Ovary (tissue), 9 donors: ENCODE measurements around the gene TRMT112. TPM values are rescaled to one million over a fixed set of nuclear protein-coding genes. Genes with fewer than 3 reads are reported as not detected.

Experiments
- DNase-seq, 5 donors: peaks; one replicate each; pipeline ENCODE4 v3.0.0-alpha.2; 2019 to 2020
- H3K27ac ChIP-seq, 2 donors: fragments of 200-600 bp; one replicate each; pipeline versions ENCODE4 v1.5.1 to v1.8.0; 2019 to 2022
- H3K27me3 ChIP-seq: fragments of 200-600 bp; one replicate; pipeline ENCODE4 v1.8.0; 2022
- H3K36me3 ChIP-seq: fragments of 200-600 bp; sonication (generic); one replicate; pipeline ENCODE4 v1.5.1; 2019
- H3K4me1 ChIP-seq: one replicate; pipeline ENCODE4 v1.8.1; 2013; ENCODE audit warnings: mild to moderate bottlenecking, moderate library complexity; ENCODE audit not compliant: insufficient read depth
- H3K4me3 ChIP-seq: fragments of 200-600 bp; sonication (generic); one replicate; pipeline ENCODE4 v1.5.1; 2017
- H3K9me3 ChIP-seq, 2 donors: fragments of 200-600 bp in 1 of 2; sonication (generic) in 1 of 2; one replicate each; pipeline versions ENCODE4 v1.5.1 to v1.8.1; 2013 to 2019; ENCODE audit warnings: mild to moderate bottlenecking in 1 of 2, moderate library complexity in 1 of 2
- CTCF ChIP-seq, 3 donors: fragments of 450-650 bp in 2 of 3; fragments of 200-600 bp in 1 of 3; IDR thresholded peaks; one replicate each; pipeline versions ENCODE4 v1.5.1 to v1.8.0; 2016 to 2022; ENCODE audit warnings: antibody characterized with exemption in 3 of 3, mild to moderate bottlenecking in 1 of 3
- EP300 ChIP-seq: sonication (generic); formaldehyde crosslinking; IDR thresholded peaks from one replicate; pipeline ENCODE4 v1.6.1; 2017; ENCODE audit warnings: antibody characterized with exemption
- POLR2A ChIP-seq: fragments of 450-650 bp; IDR thresholded peaks from one replicate; pipeline ENCODE4 v1.6.1; 2017; ENCODE audit warnings: antibody characterized with exemption, mild to moderate bottlenecking, moderate library complexity
- WGBS, 3 donors: extraction: QIAGEN DNeasy Blood & Tissue Kit in 1 of 3; methylation state at CpG; one replicate each; pipeline versions ENCODE4 v1.1.5 to v1.1.7; 2013 to 2017; 5-methylcytosine and 5-hydroxymethylcytosine counted together
- intact Hi-C, 4 donors: fragments of 100-400 bp; cut with DNase I; formaldehyde crosslinking; loops; one replicate each; pipeline versions ENCODE4 v1.11.0 to v1.15.1; 2022 to 2023
- polyA plus RNA-seq, 2 donors: library from polyadenylated mRNA; stranded (reverse); fragments of 200-250 nt in 1 of 2; fragments of 350-450 nt in 1 of 2; fragmentation: Illumina TruSeq in 1 of 2; extraction: RNeasy Lipid Tissue Mini Kit (QIAGEN cat#74804) in 1 of 2; gene quantifications; one replicate each; pipeline ENCODE4 v1.2.3, GENCODE V29; 2013 to 2014
- total RNA-seq, 7 donors: library from RNA; depleted of rRNA in 2 of 7; stranded (reverse); fragments of >200 nt in 2 of 7; fragmentation: NEBNext Ultra II Directional in 3 of 7; extraction: Animal tissue kit (Norgen Biotek cat#: 25700) in 3 of 7; gene quantifications; one replicate each; pipeline versions ENCODE4 v1.1.0 to v1.2.4, GENCODE V29; 2016 to 2023
- donor health status: DM: no; HTN: no; CAD: no; lungs with moderate emphysema.
- donor health status: DM: no; HTN: no; CAD: no.
- donor health status: Bipolar disorder and iron deficiency.
- donor health status: DM: yes; HTN: yes; CAD: no.
- donor health status: DM: no; HTN: no; CAD: no.
- donor health status: DM: yes; HTN: yes; CAD: no.

The TRMT112 gene
- total and polyA plus RNA-seq, 9 donors: 207 to 432 (median 275) TPM

DNA sequence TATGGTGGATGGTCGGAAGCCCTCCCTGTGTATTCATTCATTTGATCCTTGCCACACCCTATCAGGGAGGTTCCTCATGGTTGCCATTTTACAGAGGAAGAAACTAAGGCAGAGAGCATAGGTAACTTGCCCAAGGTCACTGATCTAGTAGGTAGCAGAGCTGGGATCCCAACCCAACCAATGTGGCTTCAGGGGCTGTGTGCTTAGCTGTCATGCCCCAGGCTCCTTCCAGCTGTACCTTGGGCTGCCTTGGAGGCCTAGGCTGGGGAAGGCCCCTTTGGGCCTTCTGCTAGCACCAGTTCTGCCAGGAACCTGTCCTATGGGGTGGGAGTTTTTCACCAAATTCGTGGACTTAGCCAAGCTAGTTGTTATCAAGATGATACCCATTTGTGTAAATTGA, 41.5 kb downstream of the TRMT112 start:
- TF ChIP-seq EP300: no peak
- TF ChIP-seq CTCF (IDR thresholded peaks at IDR 0.05): no peak
- TF ChIP-seq POLR2A: no peak
- H3K4me1 ChIP-seq: no peaks in the 10 kb centered on the region
- H3K27ac ChIP-seq: no peak overlapping the region
- intact Hi-C loops: no loop called here
- no peak overlapping the region for H3K4me3 ChIP-seq
- H3K27me3 ChIP-seq: no peaks in the 10 kb centered on the region
- H3K36me3 ChIP-seq: no peaks in the 10 kb centered on the region
- 60 to 84% (median 65%) methylated on average over 2 of the region's 2 CpGs for WGBS, 3 donors
- H3K9me3 ChIP-seq: no peaks in the 10 kb centered on the region
- DNase-seq: no peak

GRCh38 chr11:64275031-64275800, 42.1 kb downstream of the TRMT112 start:
- Histone ChIP-seq H3K36me3 (no peaks in the 10 kb centered on the region), H3K9me3 (no peaks in the 10 kb centered on the region), H3K27ac (no peak overlapping the region), H3K27me3 (no peaks in the 10 kb centered on the region), H3K4me1 (no peaks in the 10 kb centered on the region), H3K4me3 (no peak overlapping the region)
- WGBS, 3 donors: 82 to 91% (median 89%) methylated on average over 15 of the region's 15 CpGs
- TF ChIP-seq EP300 (no peak), POLR2A (no peak), CTCF (IDR thresholded peaks at IDR 0.05) (no peak)
- DNase-seq: peak in 1 of 5 donors; percentile 29
- intact Hi-C loops: no loop called here

DNA sequence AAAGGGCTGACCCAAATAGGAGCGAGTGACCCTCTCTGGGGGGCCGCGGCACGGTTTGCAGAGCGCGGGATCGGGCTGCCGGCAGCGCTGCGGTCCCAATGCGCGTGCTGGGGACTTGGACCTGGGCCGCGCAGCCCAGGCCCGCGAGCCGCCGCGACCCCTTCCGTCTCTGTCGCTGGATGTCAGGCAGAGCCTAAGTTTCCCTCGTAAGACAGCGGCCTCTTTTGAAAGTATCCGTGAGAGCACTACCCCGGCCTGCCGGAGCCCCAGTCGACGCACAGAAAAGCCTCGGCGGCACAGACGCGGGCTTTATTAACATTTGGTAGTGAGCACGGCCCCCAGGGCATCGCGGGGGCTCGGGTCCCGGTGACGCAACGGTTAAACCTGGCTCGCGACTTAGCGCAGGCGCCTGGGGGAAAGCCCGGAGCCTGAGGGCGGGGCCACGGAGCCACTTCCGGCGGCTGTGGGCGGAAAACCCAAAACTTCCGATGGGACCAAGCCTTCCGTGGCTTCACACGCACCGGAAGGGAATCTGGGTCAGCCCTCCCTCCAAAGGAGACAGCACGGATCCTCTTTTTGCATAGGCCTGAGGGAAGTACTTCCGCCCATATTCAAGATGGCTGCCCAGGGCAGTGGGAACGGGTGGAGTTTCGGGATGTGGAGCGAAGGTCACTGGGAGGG, 47.7 kb downstream of the TRMT112 start:
- intact Hi-C loops: loop anchor here in 3 of 4 donors (1.0 to 10.0 kb wide), 3 partner anchors 15 to 65 kb away; partner anchors contain the start of genes FERMT3 (in 2 of the 3), BAD (in 1 of the 3), FKBP2 (in 1 of the 3) and GPR137 (in 1 of the 3)
- peak; percentile 97 to 99 (median 98) for DNase-seq
- 0 to 1% (median 0%) methylated on average over 15 to 58 of the region's 58 CpGs for WGBS, 3 donors
- TF ChIP-seq EP300 (peak; percentile 54), POLR2A (peak; percentile 15), CTCF (IDR thresholded peaks at IDR 0.05) (peak in 1 of 3 donors; percentile 29)
- Histone ChIP-seq H3K4me1 (peaks cover 9% of the 10 kb centered on the region), H3K27ac (peak overlapping the region; percentile 69 to 90), H3K27me3 (no peaks in the 10 kb centered on the region), H3K9me3 (no peaks in the 10 kb centered on the region), H3K36me3 (no peaks in the 10 kb centered on the region), H3K4me3 (peak overlapping the region; percentile 79)

GRCh38 chr11:64268893-64269539, 48.3 kb downstream of the TRMT112 start:
- DNase-seq: peak in 4 of 5 donors; percentile 68 to 83 (median 75)
- H3K9me3 ChIP-seq: no peaks in the 10 kb centered on the region
- intact Hi-C loops: loop anchor here in 2 of 4 donors (10.0 kb wide), 1 partner anchor 64 kb away; the partner anchor contains the start of gene FERMT3 (in 2 of the 2)
- peaks cover 9% of the 10 kb centered on the region for H3K4me1 ChIP-seq
- TF ChIP-seq POLR2A (no peak), EP300 (no peak), CTCF (IDR thresholded peaks at IDR 0.05) (no peak)
- WGBS, 3 donors: 0% methylated on average over 28 to 34 of the region's 34 CpGs
- H3K36me3 ChIP-seq: no peaks in the 10 kb centered on the region
- no peaks in the 10 kb centered on the region for H3K27me3 ChIP-seq
- H3K27ac ChIP-seq: peak overlapping the region; percentile 69 to 90
- H3K4me3 ChIP-seq: peak overlapping the region; percentile 75
